Measurements from ENCODE around the gene LRBA. TPM values are rescaled to one million over a fixed set of nuclear protein-coding genes. Genes with fewer than 3 reads are reported as not detected.

The LRBA gene
- total and polyA plus RNA-seq, 4 donors, result 8.2 to 69.8 (median 32.8) TPM

DNA sequence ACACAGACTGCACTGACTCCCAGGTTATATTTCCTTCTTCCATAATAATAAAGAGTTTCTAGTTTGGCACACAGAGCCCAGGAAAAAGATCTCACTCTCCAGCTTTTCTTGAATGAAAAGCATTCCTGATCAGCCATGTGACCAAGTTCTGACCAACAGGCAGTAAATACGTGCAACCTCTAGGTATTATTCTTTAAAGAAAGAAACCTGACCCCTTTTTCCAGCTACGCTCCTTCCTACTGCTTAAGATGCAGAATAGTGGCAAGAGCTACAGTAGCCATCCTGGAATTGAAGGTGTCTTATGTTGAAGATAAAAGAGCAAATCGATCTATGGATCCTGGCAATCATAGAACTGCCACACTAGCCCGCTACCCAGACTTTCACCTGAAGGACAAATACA lies 76.7 kb downstream of the LRBA start (continued):
- TF ChIP-seq, protein P1, sequence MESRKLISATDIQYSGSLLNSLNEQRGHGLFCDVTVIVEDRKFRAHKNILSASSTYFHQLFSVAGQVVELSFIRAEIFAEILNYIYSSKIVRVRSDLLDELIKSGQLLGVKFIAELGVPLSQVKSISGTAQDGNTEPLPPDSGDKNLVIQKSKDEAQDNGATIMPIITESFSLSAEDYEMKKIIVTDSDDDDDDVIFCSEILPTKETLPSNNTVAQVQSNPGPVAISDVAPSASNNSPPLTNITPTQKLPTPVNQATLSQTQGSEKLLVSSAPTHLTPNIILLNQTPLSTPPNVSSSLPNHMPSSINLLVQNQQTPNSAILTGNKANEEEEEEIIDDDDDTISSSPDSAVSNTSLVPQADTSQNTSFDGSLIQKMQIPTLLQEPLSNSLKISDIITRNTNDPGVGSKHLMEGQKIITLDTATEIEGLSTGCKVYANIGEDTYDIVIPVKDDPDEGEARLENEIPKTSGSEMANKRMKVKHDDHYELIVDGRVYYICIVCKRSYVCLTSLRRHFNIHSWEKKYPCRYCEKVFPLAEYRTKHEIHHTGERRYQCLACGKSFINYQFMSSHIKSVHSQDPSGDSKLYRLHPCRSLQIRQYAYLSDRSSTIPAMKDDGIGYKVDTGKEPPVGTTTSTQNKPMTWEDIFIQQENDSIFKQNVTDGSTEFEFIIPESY (IDR thresholded peaks at IDR 0.05), result no peak
- no peak for TF ChIP-seq GABPA (IDR thresholded peaks at IDR 0.05 in 1 of 2, conservative IDR thresholded peaks at IDR 0.05 in 1 of 2)
- TF ChIP-seq HNF4G (IDR thresholded peaks at IDR 0.05), result no peak
- no peak for TF ChIP-seq SP1 (IDR thresholded peaks at IDR 0.05)
- no peak for TF ChIP-seq FOXA2 (IDR thresholded peaks at IDR 0.05)

DNA sequence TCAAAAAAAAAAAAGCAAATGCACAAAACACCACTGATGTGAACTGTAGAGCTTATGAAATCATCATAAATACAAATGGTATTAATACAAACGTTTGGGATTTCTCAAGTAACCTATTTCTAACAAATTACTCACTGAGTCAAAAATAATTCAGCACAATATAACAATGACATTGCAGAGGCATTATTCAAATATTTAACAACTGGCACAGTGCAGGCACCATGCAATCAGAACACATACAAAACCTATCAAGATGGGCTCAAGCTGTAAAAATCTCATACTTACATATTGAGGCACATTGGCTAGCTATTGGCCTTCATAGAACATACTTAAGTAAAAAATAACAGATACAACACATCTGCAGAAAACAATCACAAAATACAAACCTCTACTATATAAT lies 81.1 kb downstream of the LRBA start:
- H3K9ac ChIP-seq (ENCODE audit: low read depth in 1 of 2, low read length in 2 of 2), result no peak overlapping the region
- no peak for TF ChIP-seq GABPA (IDR thresholded peaks at IDR 0.05 in 1 of 2, conservative IDR thresholded peaks at IDR 0.05 in 1 of 2)
- TF ChIP-seq JUND (IDR thresholded peaks at IDR 0.05), result no peak
- TF ChIP-seq, protein P2, sequence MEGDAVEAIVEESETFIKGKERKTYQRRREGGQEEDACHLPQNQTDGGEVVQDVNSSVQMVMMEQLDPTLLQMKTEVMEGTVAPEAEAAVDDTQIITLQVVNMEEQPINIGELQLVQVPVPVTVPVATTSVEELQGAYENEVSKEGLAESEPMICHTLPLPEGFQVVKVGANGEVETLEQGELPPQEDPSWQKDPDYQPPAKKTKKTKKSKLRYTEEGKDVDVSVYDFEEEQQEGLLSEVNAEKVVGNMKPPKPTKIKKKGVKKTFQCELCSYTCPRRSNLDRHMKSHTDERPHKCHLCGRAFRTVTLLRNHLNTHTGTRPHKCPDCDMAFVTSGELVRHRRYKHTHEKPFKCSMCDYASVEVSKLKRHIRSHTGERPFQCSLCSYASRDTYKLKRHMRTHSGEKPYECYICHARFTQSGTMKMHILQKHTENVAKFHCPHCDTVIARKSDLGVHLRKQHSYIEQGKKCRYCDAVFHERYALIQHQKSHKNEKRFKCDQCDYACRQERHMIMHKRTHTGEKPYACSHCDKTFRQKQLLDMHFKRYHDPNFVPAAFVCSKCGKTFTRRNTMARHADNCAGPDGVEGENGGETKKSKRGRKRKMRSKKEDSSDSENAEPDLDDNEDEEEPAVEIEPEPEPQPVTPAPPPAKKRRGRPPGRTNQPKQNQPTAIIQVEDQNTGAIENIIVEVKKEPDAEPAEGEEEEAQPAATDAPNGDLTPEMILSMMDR (IDR thresholded peaks at IDR 0.05; ENCODE audit: low read depth, low read length, missing input control), result no peak
- no peak for TF ChIP-seq HNF4A (conservative IDR thresholded peaks at IDR 0.05)
- no peak for TF ChIP-seq TAF1 (conservative IDR thresholded peaks at IDR 0.05)
- TF ChIP-seq, protein P3, sequence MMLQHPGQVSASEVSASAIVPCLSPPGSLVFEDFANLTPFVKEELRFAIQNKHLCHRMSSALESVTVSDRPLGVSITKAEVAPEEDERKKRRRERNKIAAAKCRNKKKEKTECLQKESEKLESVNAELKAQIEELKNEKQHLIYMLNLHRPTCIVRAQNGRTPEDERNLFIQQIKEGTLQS (IDR thresholded peaks at IDR 0.05), result no peak
- TF ChIP-seq, protein P4, sequence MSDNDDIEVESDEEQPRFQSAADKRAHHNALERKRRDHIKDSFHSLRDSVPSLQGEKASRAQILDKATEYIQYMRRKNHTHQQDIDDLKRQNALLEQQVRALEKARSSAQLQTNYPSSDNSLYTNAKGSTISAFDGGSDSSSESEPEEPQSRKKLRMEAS (IDR thresholded peaks at IDR 0.05), result no peak
- no peak for TF ChIP-seq FOXA2 (IDR thresholded peaks at IDR 0.05)
- H3K36me3 ChIP-seq (ENCODE audit: control insufficient read depth in 4 of 4, insufficient read depth in 3 of 4, low read depth in 1 of 4, low read length in 3 of 4), result no peaks in the 10 kb centered on the region
- peaks cover 0 to 6% (median 2%) of the 10 kb centered on the region in 4 donors for H3K4me1 ChIP-seq (ENCODE audit: control insufficient read depth in 4 of 4, insufficient read depth in 4 of 4, low read length in 3 of 4)
- no peak overlapping the region for H3K4me3 ChIP-seq (ENCODE audit: low read depth in 1 of 3, low read length in 3 of 3)
- no peak for DNase-seq (ENCODE audit: low spot score)
- no peaks in the 10 kb centered on the region for H3K27me3 ChIP-seq (ENCODE audit: control insufficient read depth in 4 of 4, insufficient read depth in 4 of 4, low read length in 3 of 4)
- H3K9me3 ChIP-seq (ENCODE audit: control insufficient read depth in 4 of 4, low read length in 3 of 4), result no peaks in the 10 kb centered on the region
- 33% methylated on average over 1 of the region's 1 CpG for WGBS
- H3K27ac ChIP-seq (ENCODE audit: low read depth in 1 of 2, low read length in 2 of 2), result no peak overlapping the region

DNA sequence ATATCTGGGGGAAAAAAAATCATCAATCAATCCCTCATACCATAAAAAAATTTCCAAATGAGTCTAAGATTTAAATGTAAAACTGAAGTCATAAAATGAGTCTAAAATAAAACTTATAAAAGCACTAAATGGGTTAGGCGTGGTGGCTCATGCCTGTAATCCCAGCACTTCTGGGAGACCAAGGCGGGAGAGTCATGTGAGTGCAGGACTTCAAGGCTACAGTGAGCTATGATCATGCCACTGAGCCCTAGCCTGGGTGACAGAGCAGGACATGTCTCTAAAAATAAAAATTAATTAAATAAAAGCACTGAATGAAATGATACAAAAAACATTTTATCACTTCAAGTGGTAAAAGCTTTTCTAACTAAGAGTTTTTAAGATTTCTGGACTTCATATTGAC lies 83.3 kb downstream of the LRBA start:
- peaks cover 0 to 7% (median under 1%) of the 10 kb centered on the region in 4 donors for H3K36me3 ChIP-seq (ENCODE audit: control insufficient read depth in 4 of 4, insufficient read depth in 3 of 4, low read depth in 1 of 4, low read length in 3 of 4)
- no peak overlapping the region for H3K9ac ChIP-seq (ENCODE audit: low read depth in 1 of 2, low read length in 2 of 2)
- 93% methylated on average over 2 of the region's 2 CpGs for WGBS
- H3K27me3 ChIP-seq (ENCODE audit: control insufficient read depth in 4 of 4, insufficient read depth in 4 of 4, low read length in 3 of 4), result no peaks in the 10 kb centered on the region
- peaks cover 0 to 6% (median 2%) of the 10 kb centered on the region in 4 donors for H3K4me1 ChIP-seq (ENCODE audit: control insufficient read depth in 4 of 4, insufficient read depth in 4 of 4, low read length in 3 of 4)
- H3K4me3 ChIP-seq (ENCODE audit: low read depth in 1 of 3, low read length in 3 of 3), result no peak overlapping the region
- no peaks in the 10 kb centered on the region for H3K9me3 ChIP-seq (ENCODE audit: control insufficient read depth in 4 of 4, low read length in 3 of 4)
- no peak overlapping the region for H3K27ac ChIP-seq (ENCODE audit: low read depth in 1 of 2, low read length in 2 of 2)
- DNase-seq (ENCODE audit: low spot score), result no peak
- TF ChIP-seq YY1 (IDR thresholded peaks at IDR 0.05) (no peak), GABPA (IDR thresholded peaks at IDR 0.05 in 1 of 2, conservative IDR thresholded peaks at IDR 0.05 in 1 of 2) (no peak), RAD21 (IDR thresholded peaks at IDR 0.05) (no peak), FOXA1 (IDR thresholded peaks at IDR 0.05) (no peak), HNF4A (conservative IDR thresholded peaks at IDR 0.05) (no peak), EGR1 (IDR thresholded peaks at IDR 0.05; ENCODE audit: low read depth in 2 of 2) (no peak), JUND (IDR thresholded peaks at IDR 0.05) (no peak)
- TF ChIP-seq, protein P1 (IDR thresholded peaks at IDR 0.05), result no peak
- TF ChIP-seq, protein P3 (IDR thresholded peaks at IDR 0.05), result no peak
- TF ChIP-seq, protein P5, sequence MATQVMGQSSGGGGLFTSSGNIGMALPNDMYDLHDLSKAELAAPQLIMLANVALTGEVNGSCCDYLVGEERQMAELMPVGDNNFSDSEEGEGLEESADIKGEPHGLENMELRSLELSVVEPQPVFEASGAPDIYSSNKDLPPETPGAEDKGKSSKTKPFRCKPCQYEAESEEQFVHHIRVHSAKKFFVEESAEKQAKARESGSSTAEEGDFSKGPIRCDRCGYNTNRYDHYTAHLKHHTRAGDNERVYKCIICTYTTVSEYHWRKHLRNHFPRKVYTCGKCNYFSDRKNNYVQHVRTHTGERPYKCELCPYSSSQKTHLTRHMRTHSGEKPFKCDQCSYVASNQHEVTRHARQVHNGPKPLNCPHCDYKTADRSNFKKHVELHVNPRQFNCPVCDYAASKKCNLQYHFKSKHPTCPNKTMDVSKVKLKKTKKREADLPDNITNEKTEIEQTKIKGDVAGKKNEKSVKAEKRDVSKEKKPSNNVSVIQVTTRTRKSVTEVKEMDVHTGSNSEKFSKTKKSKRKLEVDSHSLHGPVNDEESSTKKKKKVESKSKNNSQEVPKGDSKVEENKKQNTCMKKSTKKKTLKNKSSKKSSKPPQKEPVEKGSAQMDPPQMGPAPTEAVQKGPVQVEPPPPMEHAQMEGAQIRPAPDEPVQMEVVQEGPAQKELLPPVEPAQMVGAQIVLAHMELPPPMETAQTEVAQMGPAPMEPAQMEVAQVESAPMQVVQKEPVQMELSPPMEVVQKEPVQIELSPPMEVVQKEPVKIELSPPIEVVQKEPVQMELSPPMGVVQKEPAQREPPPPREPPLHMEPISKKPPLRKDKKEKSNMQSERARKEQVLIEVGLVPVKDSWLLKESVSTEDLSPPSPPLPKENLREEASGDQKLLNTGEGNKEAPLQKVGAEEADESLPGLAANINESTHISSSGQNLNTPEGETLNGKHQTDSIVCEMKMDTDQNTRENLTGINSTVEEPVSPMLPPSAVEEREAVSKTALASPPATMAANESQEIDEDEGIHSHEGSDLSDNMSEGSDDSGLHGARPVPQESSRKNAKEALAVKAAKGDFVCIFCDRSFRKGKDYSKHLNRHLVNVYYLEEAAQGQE (IDR thresholded peaks at IDR 0.05), result no peak
- TF ChIP-seq, protein P2 (IDR thresholded peaks at IDR 0.05; ENCODE audit: low read depth, low read length, missing input control), result no peak
- TF ChIP-seq, protein P4 (IDR thresholded peaks at IDR 0.05), result no peak

Measured in liver (tissue), 9 donors.